NCI-H69 (cell line): ENCODE measurements around the gene USF3.

ENCODE experiments used
- DNase-seq: peaks from one replicate; lab custom pipeline; 2025; lab: John Stamatoyannopoulos, UW

Gene USF3

GRCh38 chr3:113696658-113697499 lies 437 bp upstream of the USF3 start:
- peak; percentile 98 for DNase-seq

GRCh38 chr3:113695431-113695785 lies 1.0 kb downstream of the USF3 start:
- no peak for DNase-seq

- no peak for DNase-seq
Measured at GRCh38 chr3:113690482-113690881, 6.0 kb downstream of the USF3 start.

- no peak for DNase-seq
Measured at GRCh38 chr3:113685956-113686721, 10.3 kb downstream of the USF3 start.

GRCh38 chr3:113685124-113685523 lies 11.3 kb downstream of the USF3 start:
- DNase-seq, result peak; percentile 33

- no peak for DNase-seq
Measured at GRCh38 chr3:113684271-113684819, 12.1 kb downstream of the USF3 start.

GRCh38 chr3:113678773-113679172 lies 17.7 kb downstream of the USF3 start:
- DNase-seq, result no peak

- DNase-seq, result no peak
Measured at GRCh38 chr3:113677737-113678136, 18.7 kb downstream of the USF3 start.

- no peak for DNase-seq
Measured at GRCh38 chr3:113676261-113676660, 20.2 kb downstream of the USF3 start.

GRCh38 chr3:113673593-113673992 lies 22.8 kb downstream of the USF3 start:
- peak; percentile 1 for DNase-seq

- no peak for DNase-seq
Measured at GRCh38 chr3:113668015-113668414, 28.4 kb downstream of the USF3 start.

- no peak for DNase-seq
Measured at GRCh38 chr3:113664523-113665094, 31.8 kb downstream of the USF3 start.

- no peak for DNase-seq
Measured at GRCh38 chr3:113663761-113664160, 32.7 kb downstream of the USF3 start.

- DNase-seq, result peak; percentile 2
Measured at GRCh38 chr3:113663324-113663750, 33.1 kb downstream of the USF3 start.

- no peak for DNase-seq
Measured at GRCh38 chr3:113662824-113663223, 33.6 kb downstream of the USF3 start.

- DNase-seq, result no peak
Measured at GRCh38 chr3:113660896-113661295, 35.5 kb downstream of the USF3 start.

GRCh38 chr3:113660458-113660857 lies 36.0 kb downstream of the USF3 start:
- no peak for DNase-seq

- DNase-seq, result no peak
Measured at GRCh38 chr3:113659996-113660395, 36.4 kb downstream of the USF3 start.

GRCh38 chr3:113659101-113659541 lies 37.3 kb downstream of the USF3 start:
- peak; percentile 95 for DNase-seq

GRCh38 chr3:113658107-113658506 lies 38.3 kb downstream of the USF3 start:
- no peak for DNase-seq

GRCh38 chr3:113654851-113655250 lies 41.6 kb downstream of the USF3 start:
- DNase-seq, result no peak

- DNase-seq, result no peak
Measured at GRCh38 chr3:113654310-113654709, 42.1 kb downstream of the USF3 start.
